HEK293 (cell line): Measurements from ENCODE around the gene DCLK1.

Experiments
- KLF8 ChIP-seq: fragments of 450-650 bp; formaldehyde crosslinking; IDR thresholded peaks from 2 replicates; pipeline ENCODE4 v1.5.1; 2016; ENCODE audit warnings: missing biosample characterization, missing genetic modification characterization
- YY1 ChIP-seq: fragments of 450-650 bp; formaldehyde crosslinking; IDR thresholded peaks from 2 replicates; pipeline ENCODE4 v1.5.1; 2018; ENCODE audit warnings: missing biosample characterization, missing genetic modification characterization
- ZEB2 ChIP-seq: fragments of 450-650 bp; formaldehyde crosslinking; IDR thresholded peaks from 2 replicates; pipeline ENCODE4 v1.5.1; 2016; ENCODE audit warnings: missing biosample characterization, missing genetic modification characterization
- ZFP3 ChIP-seq: fragments of 450-650 bp; formaldehyde crosslinking; IDR thresholded peaks from 2 replicates; pipeline ENCODE4 v1.5.1; 2016; ENCODE audit warnings: low read depth, missing biosample characterization, missing genetic modification characterization
- ZFP41 ChIP-seq: fragments of 450-650 bp; formaldehyde crosslinking; IDR thresholded peaks from 2 replicates; pipeline ENCODE4 v1.5.1; 2016; ENCODE audit warnings: missing biosample characterization, missing genetic modification characterization, borderline replicate concordance
- ZNF10 ChIP-seq: fragments of 450-650 bp; formaldehyde crosslinking; IDR thresholded peaks from 2 replicates; pipeline ENCODE4 v1.5.1; 2017; ENCODE audit warnings: missing biosample characterization, missing genetic modification characterization
- ZNF16 ChIP-seq: fragments of 450-650 bp; formaldehyde crosslinking; IDR thresholded peaks from 2 replicates; pipeline ENCODE4 v1.5.1; 2016; ENCODE audit warnings: low read depth, missing biosample characterization, missing genetic modification characterization
- ZNF184 ChIP-seq: fragments of 450-650 bp; IDR thresholded peaks from 2 replicates; pipeline ENCODE4 v1.5.1; 2018; ENCODE audit warnings: missing biosample characterization, mild to moderate bottlenecking, missing genetic modification characterization
- ZNF391 ChIP-seq: fragments of 450-650 bp; formaldehyde crosslinking; IDR thresholded peaks from 2 replicates; pipeline ENCODE4 v1.5.1; 2016; ENCODE audit warnings: low read depth, missing biosample characterization, missing genetic modification characterization, borderline replicate concordance
- ZNF416 ChIP-seq: fragments of 450-650 bp; formaldehyde crosslinking; IDR thresholded peaks from 2 replicates; pipeline ENCODE4 v1.5.1; 2016; ENCODE audit warnings: missing biosample characterization, missing genetic modification characterization
- ZNF423 ChIP-seq: fragments of 450-650 bp; formaldehyde crosslinking; IDR thresholded peaks from 2 replicates; pipeline ENCODE4 v1.5.1; 2016; ENCODE audit warnings: missing biosample characterization, missing genetic modification characterization
- ZNF514 ChIP-seq: fragments of 450-650 bp; formaldehyde crosslinking; IDR thresholded peaks from 2 replicates; pipeline ENCODE4 v1.5.1; 2016; ENCODE audit warnings: missing biosample characterization, missing genetic modification characterization
- ZNF529 ChIP-seq: fragments of 450-650 bp; formaldehyde crosslinking; IDR thresholded peaks from 2 replicates; pipeline ENCODE4 v1.5.1; 2017; ENCODE audit warnings: missing genetic modification characterization, missing biosample characterization; ENCODE audit not compliant: insufficient replicate concordance
- ZNF530 ChIP-seq: fragments of 450-650 bp; formaldehyde crosslinking; IDR thresholded peaks from 2 replicates; pipeline ENCODE4 v1.5.1; 2016; ENCODE audit warnings: low read depth, missing biosample characterization, missing genetic modification characterization
- ZNF558 ChIP-seq: fragments of 450-650 bp; formaldehyde crosslinking; IDR thresholded peaks from 2 replicates; pipeline ENCODE4 v1.5.1; 2016; ENCODE audit warnings: missing biosample characterization, missing genetic modification characterization
- ZNF791 ChIP-seq: fragments of 450-650 bp; formaldehyde crosslinking; IDR thresholded peaks from 2 replicates; pipeline ENCODE4 v1.5.1; 2016; ENCODE audit warnings: missing biosample characterization, missing genetic modification characterization
- ZNF843 ChIP-seq: fragments of 450-650 bp; formaldehyde crosslinking; IDR thresholded peaks from 2 replicates; pipeline ENCODE4 v1.5.1; 2016; ENCODE audit warnings: missing biosample characterization, missing genetic modification characterization
- ZSCAN30 ChIP-seq: fragments of 450-650 bp; IDR thresholded peaks from 2 replicates; pipeline ENCODE4 v1.5.1; 2018; ENCODE audit warnings: missing biosample characterization, mild to moderate bottlenecking, missing genetic modification characterization, moderate library complexity
- TF ChIP-seq, protein P1 (sequence below): fragments of 450-650 bp; formaldehyde crosslinking; IDR thresholded peaks from 2 replicates; pipeline ENCODE4 v1.5.1; 2016; ENCODE audit warnings: missing biosample characterization, missing genetic modification characterization
- TF ChIP-seq, protein P2 (sequence below): fragments of 450-650 bp; formaldehyde crosslinking; IDR thresholded peaks from 2 replicates; pipeline ENCODE4 v1.5.1; 2016; ENCODE audit warnings: missing biosample characterization, missing genetic modification characterization
- TF ChIP-seq, protein P3 (sequence below): fragments of 450-650 bp; formaldehyde crosslinking; IDR thresholded peaks from 2 replicates; pipeline ENCODE4 v1.5.1; 2016; ENCODE audit warnings: missing biosample characterization, missing genetic modification characterization
- TF ChIP-seq, protein P4 (sequence below): fragments of 450-650 bp; formaldehyde crosslinking; IDR thresholded peaks from 2 replicates; pipeline ENCODE4 v1.5.1; 2016; ENCODE audit warnings: missing biosample characterization, missing genetic modification characterization, low read depth
- TF ChIP-seq, protein P5 (sequence below): fragments of 450-650 bp; formaldehyde crosslinking; IDR thresholded peaks from 2 replicates; pipeline ENCODE4 v1.5.1; 2016; ENCODE audit warnings: missing biosample characterization, missing genetic modification characterization
- TF ChIP-seq, protein P6 (sequence below): fragments of 450-650 bp; formaldehyde crosslinking; IDR thresholded peaks from 2 replicates; pipeline ENCODE4 v1.5.1; 2016; ENCODE audit warnings: missing biosample characterization, missing genetic modification characterization
- TF ChIP-seq, protein P7 (sequence below): fragments of 450-650 bp; formaldehyde crosslinking; IDR thresholded peaks from 2 replicates; pipeline ENCODE4 v1.5.1; 2016; ENCODE audit warnings: missing biosample characterization, missing genetic modification characterization

The DCLK1 gene

DNA sequence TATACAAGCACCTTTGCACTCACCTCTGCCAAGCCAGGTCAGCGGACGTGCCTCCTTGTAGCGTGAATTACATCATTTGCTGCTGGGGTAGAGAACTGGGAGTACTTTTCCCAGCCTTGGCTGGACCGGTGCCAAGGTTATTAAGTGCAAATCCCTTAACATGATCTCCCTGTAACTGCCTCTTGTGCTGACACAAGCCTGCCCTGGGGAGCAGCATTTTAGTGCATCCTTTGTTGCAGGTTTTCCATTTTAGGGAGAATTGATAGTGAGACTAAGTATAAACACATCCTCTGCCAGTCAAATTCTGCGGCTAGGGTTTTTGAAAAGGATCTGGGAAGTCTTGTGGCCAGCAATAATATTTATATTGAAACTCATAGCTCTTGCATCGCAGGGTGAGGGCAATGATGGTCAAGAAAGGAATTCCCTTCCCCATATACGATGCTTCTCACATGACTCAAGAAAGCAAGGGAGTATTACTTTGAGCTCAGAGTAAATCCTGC lies 32.7 kb upstream of the DCLK1 start (continued):
- TF ChIP-seq, protein P1, sequence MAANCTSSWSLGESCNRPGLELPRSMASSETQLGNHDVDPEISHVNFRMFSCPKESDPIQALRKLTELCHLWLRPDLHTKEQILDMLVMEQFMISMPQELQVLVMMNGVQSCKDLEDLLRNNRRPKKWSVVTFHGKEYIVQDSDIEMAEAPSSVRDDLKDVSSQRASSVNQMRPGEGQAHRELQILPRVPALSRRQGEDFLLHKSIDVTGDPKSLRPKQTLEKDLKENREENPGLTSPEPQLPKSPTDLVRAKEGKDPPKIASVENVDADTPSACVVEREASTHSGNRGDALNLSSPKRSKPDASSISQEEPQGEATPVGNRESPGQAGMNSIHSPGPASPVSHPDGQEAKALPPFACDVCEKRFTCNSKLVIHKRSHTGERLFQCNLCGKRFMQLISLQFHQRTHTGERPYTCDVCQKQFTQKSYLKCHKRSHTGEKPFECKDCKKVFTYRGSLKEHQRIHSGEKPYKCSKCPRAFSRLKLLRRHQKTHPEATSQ (tag by site-specific recombination): no peak
- no peak for TF ChIP-seq ZNF791 (tag by site-specific recombination)
- TF ChIP-seq, protein P2, sequence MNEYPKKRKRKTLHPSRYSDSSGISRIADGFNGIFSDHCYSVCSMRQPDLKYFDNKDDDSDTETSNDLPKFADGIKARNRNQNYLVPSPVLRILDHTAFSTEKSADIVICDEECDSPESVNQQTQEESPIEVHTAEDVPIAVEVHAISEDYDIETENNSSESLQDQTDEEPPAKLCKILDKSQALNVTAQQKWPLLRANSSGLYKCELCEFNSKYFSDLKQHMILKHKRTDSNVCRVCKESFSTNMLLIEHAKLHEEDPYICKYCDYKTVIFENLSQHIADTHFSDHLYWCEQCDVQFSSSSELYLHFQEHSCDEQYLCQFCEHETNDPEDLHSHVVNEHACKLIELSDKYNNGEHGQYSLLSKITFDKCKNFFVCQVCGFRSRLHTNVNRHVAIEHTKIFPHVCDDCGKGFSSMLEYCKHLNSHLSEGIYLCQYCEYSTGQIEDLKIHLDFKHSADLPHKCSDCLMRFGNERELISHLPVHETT (tag by site-specific recombination): 0 out of 2 replicates have a peak, but pooled peaks have one; percentile 26
- TF ChIP-seq, protein P3, sequence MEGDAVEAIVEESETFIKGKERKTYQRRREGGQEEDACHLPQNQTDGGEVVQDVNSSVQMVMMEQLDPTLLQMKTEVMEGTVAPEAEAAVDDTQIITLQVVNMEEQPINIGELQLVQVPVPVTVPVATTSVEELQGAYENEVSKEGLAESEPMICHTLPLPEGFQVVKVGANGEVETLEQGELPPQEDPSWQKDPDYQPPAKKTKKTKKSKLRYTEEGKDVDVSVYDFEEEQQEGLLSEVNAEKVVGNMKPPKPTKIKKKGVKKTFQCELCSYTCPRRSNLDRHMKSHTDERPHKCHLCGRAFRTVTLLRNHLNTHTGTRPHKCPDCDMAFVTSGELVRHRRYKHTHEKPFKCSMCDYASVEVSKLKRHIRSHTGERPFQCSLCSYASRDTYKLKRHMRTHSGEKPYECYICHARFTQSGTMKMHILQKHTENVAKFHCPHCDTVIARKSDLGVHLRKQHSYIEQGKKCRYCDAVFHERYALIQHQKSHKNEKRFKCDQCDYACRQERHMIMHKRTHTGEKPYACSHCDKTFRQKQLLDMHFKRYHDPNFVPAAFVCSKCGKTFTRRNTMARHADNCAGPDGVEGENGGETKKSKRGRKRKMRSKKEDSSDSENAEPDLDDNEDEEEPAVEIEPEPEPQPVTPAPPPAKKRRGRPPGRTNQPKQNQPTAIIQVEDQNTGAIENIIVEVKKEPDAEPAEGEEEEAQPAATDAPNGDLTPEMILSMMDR (tag by site-specific recombination): no peak
- TF ChIP-seq ZNF416: no peak
- TF ChIP-seq ZNF530 (tag by site-specific recombination): no peak
- TF ChIP-seq, protein P4, sequence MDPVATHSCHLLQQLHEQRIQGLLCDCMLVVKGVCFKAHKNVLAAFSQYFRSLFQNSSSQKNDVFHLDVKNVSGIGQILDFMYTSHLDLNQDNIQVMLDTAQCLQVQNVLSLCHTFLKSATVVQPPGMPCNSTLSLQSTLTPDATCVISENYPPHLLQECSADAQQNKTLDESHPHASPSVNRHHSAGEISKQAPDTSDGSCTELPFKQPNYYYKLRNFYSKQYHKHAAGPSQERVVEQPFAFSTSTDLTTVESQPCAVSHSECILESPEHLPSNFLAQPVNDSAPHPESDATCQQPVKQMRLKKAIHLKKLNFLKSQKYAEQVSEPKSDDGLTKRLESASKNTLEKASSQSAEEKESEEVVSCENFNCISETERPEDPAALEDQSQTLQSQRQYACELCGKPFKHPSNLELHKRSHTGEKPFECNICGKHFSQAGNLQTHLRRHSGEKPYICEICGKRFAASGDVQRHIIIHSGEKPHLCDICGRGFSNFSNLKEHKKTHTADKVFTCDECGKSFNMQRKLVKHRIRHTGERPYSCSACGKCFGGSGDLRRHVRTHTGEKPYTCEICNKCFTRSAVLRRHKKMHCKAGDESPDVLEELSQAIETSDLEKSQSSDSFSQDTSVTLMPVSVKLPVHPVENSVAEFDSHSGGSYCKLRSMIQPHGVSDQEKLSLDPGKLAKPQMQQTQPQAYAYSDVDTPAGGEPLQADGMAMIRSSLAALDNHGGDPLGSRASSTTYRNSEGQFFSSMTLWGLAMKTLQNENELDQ (tag by site-specific recombination): no peak
- TF ChIP-seq ZFP41: no peak
- no peak for TF ChIP-seq ZNF558 (tag by site-specific recombination)
- peak; percentile 75 for TF ChIP-seq ZEB2 (tag by site-specific recombination)
- TF ChIP-seq ZNF423: peak; percentile 69
- TF ChIP-seq YY1 (tag by site-specific recombination): no peak
- TF ChIP-seq ZFP3: no peak
- no peak for TF ChIP-seq ZNF184 (tag by site-specific recombination)
- TF ChIP-seq ZNF10 (tag by site-specific recombination): peak; percentile 63; the same call in 1 of the 2 replicates
- TF ChIP-seq KLF8: 0 out of 2 replicates have a peak, but pooled peaks have one; percentile 24
- no peak for TF ChIP-seq ZNF391 (tag by site-specific recombination)
- TF ChIP-seq, protein P5, sequence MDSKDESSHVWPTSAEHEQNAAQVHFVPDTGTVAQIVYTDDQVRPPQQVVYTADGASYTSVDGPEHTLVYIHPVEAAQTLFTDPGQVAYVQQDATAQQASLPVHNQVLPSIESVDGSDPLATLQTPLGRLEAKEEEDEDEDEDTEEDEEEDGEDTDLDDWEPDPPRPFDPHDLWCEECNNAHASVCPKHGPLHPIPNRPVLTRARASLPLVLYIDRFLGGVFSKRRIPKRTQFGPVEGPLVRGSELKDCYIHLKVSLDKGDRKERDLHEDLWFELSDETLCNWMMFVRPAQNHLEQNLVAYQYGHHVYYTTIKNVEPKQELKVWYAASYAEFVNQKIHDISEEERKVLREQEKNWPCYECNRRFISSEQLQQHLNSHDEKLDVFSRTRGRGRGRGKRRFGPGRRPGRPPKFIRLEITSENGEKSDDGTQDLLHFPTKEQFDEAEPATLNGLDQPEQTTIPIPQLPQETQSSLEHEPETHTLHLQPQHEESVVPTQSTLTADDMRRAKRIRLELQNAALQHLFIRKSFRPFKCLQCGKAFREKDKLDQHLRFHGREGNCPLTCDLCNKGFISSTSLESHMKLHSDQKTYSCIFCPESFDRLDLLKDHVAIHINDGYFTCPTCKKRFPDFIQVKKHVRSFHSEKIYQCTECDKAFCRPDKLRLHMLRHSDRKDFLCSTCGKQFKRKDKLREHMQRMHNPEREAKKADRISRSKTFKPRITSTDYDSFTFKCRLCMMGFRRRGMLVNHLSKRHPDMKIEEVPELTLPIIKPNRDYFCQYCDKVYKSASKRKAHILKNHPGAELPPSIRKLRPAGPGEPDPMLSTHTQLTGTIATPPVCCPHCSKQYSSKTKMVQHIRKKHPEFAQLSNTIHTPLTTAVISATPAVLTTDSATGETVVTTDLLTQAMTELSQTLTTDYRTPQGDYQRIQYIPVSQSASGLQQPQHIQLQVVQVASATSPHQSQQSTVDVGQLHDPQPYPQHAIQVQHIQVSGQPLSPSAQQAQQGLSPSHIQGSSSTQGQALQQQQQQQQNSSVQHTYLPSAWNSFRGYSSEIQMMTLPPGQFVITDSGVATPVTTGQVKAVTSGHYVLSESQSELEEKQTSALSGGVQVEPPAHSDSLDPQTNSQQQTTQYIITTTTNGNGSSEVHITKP (tag by site-specific recombination): 0 out of 2 replicates have a peak, but pooled peaks have one; percentile 21
- no peak for TF ChIP-seq ZNF529 (tag by site-specific recombination)
- TF ChIP-seq, protein P6, sequence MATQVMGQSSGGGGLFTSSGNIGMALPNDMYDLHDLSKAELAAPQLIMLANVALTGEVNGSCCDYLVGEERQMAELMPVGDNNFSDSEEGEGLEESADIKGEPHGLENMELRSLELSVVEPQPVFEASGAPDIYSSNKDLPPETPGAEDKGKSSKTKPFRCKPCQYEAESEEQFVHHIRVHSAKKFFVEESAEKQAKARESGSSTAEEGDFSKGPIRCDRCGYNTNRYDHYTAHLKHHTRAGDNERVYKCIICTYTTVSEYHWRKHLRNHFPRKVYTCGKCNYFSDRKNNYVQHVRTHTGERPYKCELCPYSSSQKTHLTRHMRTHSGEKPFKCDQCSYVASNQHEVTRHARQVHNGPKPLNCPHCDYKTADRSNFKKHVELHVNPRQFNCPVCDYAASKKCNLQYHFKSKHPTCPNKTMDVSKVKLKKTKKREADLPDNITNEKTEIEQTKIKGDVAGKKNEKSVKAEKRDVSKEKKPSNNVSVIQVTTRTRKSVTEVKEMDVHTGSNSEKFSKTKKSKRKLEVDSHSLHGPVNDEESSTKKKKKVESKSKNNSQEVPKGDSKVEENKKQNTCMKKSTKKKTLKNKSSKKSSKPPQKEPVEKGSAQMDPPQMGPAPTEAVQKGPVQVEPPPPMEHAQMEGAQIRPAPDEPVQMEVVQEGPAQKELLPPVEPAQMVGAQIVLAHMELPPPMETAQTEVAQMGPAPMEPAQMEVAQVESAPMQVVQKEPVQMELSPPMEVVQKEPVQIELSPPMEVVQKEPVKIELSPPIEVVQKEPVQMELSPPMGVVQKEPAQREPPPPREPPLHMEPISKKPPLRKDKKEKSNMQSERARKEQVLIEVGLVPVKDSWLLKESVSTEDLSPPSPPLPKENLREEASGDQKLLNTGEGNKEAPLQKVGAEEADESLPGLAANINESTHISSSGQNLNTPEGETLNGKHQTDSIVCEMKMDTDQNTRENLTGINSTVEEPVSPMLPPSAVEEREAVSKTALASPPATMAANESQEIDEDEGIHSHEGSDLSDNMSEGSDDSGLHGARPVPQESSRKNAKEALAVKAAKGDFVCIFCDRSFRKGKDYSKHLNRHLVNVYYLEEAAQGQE (tag by site-specific recombination): no peak
- no peak for TF ChIP-seq ZNF16
- TF ChIP-seq ZSCAN30 (tag by site-specific recombination): peak; percentile 83; the same call in 1 of the 2 replicates
- peak; percentile 91 for TF ChIP-seq ZNF843 (tag by site-specific recombination)
- TF ChIP-seq, protein P7, sequence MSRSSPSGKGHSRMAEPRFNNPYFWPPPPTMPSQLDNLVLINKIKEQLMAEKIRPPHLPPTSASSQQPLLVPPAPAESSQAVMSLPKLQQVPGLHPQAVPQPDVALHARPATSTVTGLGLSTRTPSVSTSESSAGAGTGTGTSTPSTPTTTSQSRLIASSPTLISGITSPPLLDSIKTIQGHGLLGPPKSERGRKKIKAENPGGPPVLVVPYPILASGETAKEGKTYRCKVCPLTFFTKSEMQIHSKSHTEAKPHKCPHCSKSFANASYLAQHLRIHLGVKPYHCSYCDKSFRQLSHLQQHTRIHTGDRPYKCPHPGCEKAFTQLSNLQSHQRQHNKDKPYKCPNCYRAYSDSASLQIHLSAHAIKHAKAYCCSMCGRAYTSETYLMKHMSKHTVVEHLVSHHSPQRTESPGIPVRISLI (tag by site-specific recombination): no peak
- TF ChIP-seq ZNF514 (tag by site-specific recombination): no peak
